C1 segment of cervical spinal cord (tissue), 14 donors: ENCODE results near the gene CELF4.
A peak's percentile ranks its signal among the peaks of the same experiment; 100 is the strongest.

ENCODE experiments used
- DNase-seq, 14 donors: peaks; one replicate each; lab custom pipeline; 2025; lab: John Stamatoyannopoulos, UW

The CELF4 gene

DNA sequence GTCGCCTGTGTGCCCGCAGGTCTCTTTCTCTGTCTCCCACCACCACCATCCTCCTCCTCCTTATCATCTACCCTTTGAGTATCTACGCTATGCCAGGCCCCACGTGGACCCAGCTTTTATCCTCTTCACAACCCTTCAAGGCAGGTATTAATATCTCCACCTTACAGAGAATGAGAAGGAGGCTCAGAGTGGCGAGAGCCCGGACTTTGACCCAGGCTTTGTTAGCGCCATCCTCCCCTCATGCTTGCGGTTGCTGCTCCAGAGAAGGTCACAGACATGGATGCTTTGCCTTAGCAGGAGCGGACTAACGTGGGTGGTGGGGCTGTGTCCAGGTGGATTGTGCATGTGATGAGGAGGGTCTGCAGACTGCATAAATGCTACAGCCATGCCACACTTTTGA, 119.8 kb downstream of the CELF4 start:
- no peak for DNase-seq

DNA sequence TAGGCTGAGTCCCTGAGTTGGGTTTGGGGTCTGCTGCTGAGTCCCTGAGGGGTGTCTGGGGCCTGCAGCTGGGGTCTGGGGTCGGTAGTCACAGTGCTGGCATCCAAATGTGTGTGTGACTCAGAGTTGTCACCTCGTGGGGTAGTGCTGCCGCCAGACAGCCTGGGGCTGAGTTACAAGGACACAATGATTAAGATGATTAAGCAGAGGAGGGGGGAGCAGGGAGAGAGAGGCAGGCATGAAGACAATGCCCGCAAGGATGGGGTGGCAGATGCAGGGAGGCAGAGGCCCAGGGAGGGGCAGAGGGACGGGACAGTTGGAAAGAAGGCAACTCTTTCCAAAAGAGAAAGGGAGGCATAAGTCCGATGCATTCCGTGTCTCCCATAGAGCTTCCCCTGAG, 120.2 kb downstream of the CELF4 start:
- no peak for DNase-seq

DNA sequence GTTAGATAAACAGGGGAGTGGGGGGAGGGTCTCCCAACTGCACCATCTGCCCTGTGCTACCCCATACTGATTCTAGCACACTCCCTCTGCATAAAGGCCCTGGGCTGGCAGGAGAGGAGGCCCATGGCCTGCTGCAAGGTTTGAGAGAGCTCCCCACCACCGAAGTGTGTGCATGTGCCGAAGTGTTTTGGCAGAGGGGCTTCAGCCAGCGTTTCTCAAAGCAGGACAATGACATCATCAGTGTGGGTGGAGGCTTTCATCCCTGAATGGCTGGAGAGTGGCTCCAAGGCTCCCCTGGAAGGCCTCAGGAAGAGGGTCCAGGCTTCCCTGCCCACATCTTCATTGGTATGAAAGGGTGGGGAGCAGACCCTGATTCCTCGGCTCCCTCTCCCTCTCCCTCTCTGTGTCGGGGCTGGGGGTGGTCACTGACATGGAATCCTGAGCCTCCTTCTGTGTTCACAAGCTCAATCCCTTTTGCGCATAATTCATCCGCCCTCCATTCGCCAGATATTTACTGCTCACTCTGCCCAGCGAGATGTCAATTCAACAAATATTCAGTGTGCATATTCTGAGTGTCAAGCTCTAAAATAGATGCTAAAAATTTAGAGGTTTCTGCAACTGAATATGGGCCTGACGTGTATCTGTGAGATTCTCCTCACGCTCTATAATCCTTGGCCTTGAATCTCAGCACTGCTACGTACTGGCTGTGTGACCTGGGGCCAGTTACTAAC, 122.1 kb downstream of the CELF4 start:
- DNase-seq, result no peak

DNA sequence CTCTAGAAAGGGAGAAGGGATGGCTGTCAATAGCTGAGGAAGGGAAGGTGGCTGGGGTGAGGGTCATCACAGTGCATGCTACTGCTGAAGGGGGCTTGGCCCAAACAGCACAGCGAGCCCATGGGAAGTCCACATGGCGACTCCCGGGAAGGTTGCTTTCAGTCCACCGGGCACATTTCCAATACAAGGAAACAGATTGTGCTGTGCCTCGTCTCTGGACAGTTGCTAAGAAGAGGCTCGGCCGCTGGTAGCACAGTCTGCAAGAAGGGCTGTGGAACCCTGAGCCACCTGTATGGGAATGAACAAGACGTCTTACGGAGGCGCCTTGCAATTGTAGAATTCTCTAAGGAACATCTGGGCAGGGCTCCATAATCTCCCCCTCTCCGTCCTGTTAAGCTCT, 123.1 kb downstream of the CELF4 start:
- peak in 1 of 14 donors; percentile 15 for DNase-seq

DNA sequence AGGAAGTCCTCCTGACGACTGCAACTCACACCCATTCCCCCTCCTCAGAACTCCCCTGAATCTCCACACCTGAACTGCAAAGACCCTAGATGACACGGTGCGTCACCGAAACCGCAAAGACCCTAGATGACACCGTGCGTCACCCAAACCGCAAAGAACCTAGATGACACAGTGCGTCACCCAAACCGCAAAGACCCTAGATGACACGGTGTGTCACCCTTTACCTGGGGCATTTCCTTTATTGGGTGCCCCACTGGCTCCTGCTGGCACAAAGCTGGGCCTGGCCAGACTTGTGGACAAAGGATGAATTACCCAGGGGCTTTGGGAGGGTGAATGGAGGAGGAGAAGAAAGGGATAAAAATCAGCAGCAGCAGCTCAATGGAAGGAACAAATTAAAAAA, 123.8 kb downstream of the CELF4 start:
- DNase-seq, result no peak

DNA sequence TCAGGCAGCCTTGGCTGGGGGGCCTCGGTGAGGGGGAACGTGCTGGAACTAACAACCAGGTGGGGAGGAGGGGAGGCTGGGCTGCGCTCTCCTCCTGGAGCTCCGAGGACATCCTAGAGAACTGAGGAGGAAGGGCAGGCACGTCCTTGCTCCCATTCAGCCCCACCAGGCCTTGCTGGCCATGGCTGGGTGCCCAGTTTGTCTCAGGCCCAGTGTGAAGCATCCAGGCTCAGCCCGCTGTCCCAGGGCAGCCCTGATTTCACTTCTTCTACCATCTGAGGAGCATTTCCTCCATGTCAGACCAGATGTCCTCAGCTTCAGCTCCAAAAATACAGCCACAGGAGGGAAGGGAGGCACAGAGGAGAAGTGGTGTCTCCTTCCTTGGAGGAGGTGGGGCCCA, 125.4 kb downstream of the CELF4 start:
- peak in 2 of 14 donors; percentile 24 to 39 for DNase-seq

DNA sequence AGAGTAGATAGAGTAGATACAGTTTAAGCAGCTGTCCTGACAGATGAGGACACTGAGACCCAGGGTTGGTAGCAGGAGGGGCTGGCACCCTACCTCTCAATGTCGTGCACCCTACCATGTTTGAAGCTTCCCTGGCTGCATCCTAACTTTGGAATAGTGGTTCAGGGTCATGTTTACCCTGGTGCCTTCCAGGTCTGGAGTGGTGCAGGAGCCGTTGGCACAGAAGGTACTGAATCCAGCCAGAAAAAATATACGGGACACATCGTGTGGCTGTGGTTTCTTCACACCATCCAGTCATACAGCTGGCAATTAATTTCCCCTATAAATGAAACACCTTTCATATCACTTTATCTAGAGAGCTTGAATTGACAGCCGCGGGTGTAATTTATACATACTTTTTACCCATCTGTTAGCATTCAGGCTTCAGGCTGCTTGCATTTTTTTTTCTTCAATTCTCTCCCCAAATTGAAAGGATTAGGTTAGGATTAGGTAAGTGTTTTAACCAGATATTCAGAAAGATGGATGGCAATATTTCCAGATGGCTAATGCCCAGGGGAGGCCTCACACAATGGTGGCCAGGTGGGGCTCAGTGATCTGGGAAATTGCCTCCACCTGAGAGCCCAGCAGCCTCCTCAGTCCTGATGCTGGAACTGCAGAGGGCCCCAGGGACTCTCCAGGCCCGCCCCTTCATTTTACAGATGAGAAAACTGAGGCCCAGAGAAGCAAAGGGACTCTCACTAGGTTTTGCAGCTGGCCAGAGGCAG, 127.0 kb downstream of the CELF4 start:
- DNase-seq, result no peak

DNA sequence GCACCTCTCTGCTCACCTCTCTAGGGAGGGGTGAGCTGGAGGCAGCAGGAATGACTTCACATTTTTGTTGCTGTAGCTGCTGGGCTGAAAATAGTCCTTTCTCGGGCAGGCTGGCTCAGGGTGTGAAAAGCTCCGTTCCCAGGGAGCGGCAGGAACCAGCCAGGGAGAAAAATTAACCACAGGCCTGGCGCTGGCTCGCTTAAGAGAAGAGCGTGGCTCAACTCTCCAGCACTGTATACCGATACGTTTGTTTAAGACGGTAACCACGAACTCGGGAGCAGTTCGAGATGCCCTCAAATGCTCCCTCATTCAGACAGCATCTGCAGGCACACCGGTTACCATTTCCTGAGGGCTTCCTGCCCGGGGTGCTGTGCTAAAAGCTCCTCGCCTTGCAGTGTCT, 129.6 kb downstream of the CELF4 start:
- DNase-seq, result peak in 1 of 14 donors; percentile 38

DNA sequence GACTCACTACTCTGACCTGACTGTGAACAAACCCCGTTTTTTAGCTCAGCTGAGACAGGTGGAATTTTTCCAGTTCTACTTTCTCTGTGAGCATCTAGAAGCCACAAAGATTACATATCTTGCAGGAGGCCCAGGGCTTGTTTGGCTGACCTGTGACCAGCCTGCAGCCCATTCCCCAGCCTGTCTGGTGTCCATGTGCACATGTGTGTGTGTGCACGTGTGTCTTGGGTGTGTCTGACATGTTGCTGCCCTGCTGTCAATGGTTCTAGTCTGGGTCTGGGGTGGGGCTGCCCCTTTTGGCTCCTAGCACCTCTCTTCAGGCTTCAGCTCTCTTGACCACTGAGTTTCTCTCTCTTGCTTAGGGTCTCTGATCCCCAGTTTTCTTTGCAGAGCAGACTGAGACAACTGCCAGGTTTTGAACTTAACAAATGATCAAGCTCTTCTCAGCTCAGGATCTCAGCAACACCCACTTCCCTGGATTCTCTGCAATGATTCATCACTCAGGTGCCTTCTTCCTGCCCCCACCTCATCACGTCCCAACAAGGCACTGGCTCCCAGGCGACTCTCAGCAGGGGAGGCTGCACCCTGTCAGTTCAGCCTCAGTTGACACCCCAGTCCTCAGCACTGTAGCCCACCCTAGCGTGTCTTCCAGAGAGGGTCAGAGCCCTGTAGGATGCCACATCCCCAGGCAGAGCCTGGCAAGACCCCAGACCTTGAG, 130.3 kb downstream of the CELF4 start:
- no peak for DNase-seq

DNA sequence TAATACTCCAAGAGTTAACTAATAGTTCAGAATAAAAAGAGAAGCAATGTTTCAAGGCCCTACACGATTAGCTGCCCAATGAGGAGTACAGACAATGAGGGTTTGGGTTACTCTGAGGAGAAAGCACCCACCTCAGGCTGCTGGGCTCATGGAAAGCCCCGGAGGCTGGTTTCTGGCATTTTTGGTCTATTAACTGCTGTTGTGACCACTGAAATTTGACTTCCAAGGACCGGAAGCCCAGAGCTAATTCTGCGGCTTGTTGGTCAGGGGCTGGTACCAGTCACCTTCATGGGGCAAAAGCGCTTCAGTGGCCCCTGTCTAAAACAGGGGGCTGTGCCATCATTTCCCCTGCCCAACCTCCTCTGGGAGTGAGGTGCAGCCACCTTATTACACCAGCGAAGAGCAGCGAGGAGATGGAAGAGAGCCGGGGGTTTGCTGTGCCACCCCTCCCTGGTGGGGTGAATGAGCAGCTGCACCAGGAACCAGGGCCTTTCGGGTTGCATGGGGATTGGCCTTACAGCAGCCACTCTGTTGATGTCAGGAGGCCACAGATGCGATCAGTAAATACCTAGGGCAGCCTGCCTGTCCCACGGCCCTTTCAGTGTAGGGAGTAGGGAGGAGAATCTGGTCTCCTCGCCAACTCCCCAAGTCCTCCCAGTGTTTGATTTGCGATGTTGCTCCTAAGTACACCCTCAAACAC, 131.3 kb downstream of the CELF4 start:
- DNase-seq, result no peak

DNA sequence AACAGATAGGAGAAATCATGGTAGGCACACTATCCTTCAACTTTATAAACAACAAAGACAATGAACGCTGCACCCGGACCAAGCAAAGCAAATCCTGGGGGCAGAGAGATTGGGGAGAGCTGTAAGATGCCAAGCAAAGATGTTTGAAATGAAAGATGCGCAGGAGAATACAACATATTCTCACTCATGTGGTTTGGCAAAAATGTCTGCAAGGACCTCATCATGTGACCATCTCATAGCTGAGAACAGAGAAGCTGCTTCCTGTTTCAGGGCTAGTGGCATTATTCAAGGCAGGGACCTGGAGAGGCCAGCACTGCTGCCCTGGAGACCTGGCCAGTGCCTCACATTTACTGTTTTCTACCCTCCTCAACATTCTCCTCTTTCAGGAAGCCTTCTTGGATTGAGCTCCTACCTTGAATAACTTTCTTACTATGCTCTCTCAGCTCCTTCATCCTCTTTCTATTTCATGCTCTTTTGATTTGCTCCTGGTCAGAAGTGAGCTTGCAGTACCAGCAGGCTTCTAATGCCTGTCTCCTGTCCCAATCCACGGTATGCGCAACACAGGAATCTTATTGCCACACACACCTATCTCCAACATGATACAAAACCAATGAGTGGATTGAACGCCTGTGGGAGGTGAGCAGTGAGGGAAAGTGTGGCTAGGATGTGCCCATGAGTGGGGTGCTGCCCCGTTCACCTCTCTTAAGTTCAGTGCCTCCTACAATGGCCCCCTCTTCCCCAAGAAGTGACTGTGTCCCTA, 133.0 kb downstream of the CELF4 start:
- no peak for DNase-seq

DNA sequence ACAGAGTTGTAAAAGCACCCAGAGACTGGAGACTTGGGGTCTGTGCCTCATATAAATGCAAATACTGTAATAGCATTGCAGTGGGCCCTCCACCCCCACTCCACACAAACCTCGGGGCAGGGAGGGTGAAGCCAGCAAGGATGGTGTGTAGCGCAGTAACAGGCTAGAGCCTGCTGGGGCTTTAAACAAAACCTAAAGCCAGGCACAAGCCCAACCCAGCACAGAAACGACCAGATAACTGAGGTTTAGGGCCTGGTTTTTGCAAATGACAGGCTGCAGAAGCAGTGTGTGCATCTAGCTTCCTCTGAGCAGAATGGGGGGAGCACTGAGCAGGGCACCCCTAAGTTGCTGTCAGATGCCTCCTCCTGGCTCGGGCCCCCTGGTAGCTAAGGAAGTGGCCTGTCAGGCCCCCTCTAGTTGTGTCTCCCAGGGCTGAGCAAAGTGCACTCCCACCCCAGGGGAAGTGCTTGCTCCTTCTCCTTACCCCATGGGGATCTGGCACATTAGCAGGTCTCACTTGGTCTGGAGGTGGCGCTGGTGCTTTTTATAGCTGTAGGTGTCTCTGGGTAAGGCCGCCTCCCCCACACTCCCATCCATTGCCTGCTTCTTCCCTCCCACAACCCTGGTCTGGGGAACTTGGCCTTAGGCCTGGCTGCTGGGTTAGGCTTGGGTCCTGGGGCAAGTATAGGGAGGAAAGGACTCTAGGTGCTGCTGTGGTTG, 135.1 kb downstream of the CELF4 start:
- DNase-seq, result no peak

DNA sequence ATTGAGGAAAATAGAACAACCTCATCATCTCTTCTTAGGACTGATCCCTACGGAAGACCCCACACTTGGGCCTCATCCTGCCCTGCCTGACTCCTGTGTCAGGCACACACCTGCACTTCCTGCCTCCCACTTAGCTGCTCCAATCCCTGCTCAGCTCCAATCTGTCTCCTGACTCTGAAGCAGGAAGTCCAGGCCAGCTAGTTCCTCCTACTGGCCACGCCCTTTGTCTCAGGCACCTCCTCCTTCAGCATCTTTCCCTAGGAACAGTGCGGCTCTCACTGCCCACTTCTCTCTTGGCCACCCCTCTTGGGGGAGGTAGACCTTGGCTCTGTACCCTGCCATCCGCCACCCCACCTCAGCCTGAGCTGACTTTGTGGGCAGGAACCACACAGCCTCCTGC, 135.8 kb downstream of the CELF4 start:
- DNase-seq, result no peak

DNA sequence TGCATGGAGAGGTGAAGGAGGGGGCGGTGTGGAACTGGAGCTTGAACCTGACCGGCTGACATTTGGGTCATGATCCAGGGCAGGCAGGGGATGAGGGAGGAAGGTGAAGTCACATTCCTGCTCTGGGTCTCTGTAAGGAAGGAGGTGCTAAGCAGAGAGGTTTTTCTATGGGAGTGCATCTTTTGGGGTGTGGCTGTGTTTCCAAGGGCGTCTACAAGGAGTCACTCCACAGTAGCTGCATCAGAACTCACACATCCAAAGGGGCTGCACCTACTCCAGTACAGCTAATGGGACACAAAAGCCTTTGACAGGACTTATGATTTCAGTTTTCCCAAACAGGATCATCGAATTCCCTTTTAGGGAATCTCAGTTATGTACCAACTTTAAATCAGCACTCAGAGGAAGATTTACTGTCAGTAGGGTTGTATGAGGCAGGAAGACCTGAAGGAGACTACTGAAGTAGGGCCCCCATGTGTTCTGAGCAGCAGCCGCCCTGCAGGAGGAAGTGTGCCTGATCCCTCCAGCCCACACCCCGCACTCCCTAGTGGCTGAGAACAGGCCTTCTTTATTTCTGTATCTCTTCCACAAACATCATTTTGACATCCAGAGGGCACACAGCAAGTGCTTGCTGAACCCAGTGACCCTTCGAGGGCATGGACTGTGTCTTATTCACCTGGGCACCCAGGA, 137.2 kb downstream of the CELF4 start:
- DNase-seq, result no peak

DNA sequence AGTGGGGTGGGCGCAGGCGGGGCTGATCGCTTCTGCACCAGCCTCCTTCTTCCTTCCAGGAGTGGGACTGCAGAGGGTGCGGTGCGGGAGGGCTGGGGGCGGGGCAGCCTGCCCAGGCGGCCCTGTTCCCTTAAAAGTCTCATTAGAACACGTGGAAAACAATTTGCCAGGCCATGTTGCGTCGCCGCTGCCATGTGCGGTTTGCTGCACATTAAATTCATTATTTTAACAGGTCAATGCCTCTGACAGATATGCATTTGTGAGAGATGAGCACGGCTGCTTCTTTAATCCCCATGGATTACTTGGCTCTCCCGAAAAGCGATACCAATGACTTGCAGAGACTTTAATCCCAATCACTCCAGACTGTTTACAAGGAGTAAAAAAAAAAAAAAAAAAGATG, 139.0 kb downstream of the CELF4 start:
- no peak for DNase-seq

DNA sequence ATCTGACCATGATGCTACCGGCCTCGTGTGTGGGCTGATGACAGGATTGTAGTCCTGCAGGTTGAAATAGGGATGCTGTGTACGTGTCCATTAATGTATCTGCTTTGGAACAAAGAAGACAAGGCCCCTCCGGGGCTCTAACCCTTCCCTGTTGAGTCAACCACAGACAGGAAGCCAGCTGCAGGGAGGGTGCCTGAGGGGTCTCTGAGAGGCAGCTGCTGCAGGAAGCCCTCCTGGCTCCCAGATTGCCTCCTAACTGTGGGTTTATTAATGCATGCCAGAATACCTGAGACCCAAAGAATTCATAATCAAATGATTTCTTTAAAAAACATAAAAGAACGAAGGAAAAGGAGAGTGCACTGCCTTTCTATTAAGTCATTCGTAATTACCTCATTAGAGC, 140.4 kb downstream of the CELF4 start:
- DNase-seq, result no peak

DNA sequence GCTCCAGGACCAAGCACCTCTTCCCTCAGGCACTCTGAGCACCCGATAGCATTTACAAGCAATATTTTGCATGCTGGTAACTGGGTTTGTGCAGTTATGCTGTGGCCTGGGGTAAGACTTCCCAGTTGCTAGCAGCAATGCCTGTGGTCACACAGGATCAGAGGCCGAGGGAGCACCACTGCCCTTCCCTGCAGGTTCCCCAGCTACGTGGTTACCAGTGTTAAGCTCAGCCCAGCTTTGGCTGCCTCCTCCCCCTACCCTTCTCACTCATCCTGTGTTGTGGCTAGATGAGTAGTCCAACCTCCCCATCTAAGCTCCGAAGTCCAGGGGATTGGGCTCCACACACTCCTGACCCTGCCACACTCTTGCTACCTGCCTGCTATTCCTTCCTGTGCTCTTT, 141.1 kb downstream of the CELF4 start:
- DNase-seq, result no peak

DNA sequence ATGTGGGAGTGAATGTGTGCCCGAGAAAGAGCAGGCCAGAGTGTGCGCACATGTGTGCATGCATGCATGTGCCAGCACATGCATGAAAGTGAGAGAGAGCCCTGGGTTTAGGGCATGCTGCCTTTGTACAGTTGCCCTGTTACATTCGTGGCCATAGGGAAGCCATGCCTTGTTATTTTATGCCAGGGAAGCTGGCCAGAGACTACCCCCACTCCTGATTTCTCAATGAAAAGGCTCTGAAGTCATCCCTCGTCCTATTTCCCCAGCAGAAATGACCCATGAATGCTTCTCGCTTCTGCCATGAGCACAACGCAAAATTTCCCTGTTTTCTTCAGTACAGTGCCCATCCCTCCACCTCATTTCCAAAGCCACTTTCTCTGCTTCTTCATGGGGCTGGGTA, 143.0 kb downstream of the CELF4 start:
- no peak for DNase-seq

DNA sequence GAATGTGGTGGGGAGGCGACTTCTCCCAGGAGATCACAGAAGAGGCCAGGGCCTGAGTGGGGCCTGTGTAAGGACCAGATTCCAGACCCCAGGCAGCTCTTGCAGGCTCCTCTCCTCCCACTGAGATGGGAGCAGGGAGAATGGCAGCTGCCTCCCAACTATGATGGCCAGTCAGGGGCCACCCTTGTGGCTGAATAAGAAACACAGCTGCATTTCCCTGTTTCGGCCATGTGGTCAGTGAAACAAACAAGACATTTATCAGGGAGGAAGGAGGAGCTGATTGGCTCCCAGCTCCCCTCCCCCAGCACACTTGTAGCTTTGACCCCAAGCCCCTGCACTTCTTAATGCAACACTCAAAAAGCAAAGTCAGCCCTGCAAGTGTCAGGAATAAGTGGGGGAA, 143.5 kb downstream of the CELF4 start:
- peak in 5 of 14 donors; percentile 7 to 30 (median 18) for DNase-seq
